Activated T-cell treated with anti-CD3 and anti-CD28 coated beads for 1 hour (primary cell): ENCODE results near the gene ZNF789.
A peak's percentile ranks its signal among the peaks of the same experiment; 100 is the strongest.
"Not testable (repeated sequence)": the region's sequence is repeated elsewhere in the genome, so short reads cannot be mapped to it uniquely, and the experiment has no call there.

Experiments
- DNase-seq: peaks from one replicate; pipeline ENCODE4 v3.0.0-alpha.2; 2020; ENCODE audit warnings: low read depth

The ZNF789 gene

DNA sequence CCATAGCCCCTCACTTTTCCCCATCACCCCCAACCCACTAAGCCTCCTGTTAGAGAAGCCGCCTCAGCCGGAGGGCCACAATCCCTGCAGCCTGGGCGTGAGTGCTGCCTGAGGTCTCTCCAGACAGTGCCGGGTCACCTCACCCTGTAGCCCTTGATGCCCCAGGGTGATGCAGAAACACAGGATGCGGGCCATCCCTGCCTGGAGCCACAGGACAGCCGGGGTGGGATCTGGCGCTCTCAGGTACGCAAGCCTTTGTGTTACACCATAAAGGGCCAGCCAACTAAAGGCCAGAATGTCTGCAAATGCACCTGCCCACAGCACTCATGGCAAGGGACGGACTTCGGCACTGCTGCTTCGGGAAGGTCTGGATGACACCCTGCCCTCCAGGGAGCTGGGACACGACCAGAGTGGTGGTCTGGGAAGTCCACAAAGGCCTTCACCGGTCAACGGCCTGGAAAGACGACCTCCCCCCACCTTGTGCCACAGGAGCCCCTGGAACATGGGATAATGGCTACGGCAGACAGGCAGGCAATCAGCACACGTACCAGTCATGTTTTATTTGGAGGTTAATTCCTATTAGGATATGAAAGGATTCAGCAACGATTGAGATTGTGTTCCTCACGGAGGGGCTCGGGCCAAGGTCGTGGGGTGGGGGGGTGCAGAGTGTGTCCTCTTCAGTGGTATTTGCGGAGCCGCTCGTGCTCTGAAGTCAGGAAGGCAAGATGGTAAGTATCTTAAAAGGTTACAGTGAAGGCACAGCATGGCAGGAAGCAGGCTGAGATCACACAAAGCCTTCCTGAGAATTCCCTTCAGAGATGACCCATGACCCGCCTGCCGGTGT is 14.8 kb upstream of the ZNF789 start:
- no peak for DNase-seq

DNA sequence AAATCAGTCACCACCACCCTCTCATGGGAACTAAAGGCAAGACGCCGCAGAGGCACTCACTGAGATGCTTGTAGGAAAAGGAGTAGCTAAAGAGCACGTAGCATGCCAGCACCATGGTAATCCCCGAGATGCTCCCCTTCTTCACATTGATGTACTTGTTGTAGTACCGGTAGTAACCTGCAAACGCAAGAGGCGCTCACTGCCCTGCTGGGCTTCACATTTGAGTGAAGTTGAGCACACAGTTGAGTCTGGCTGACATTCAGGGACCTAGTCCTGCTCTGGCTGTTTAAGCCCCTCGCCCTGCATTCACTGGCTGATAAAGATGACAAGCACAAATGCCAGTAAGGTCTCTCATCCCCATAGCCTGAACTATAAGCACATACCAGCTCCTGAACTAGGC is 13.6 kb upstream of the ZNF789 start:
- no peak for DNase-seq

DNA sequence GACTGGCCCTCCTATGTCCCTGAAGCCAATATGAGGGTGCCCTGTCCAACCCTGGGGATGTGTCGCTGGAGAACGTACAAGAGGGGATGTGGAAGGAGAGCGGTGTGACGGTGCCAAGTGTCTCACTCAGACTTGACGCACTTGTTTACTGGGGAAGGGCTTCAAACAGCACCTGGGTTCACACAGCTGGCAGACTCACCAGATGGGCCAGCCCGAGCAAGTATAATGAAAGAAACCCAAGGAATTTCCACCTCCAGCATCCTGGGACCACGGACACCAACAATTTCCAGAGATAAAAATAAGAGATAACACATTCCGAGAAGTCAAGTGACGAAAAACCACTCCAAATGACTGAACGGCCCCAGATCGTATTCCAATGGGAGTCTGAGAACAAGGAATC is 12.0 kb upstream of the ZNF789 start:
- no peak for DNase-seq

DNA sequence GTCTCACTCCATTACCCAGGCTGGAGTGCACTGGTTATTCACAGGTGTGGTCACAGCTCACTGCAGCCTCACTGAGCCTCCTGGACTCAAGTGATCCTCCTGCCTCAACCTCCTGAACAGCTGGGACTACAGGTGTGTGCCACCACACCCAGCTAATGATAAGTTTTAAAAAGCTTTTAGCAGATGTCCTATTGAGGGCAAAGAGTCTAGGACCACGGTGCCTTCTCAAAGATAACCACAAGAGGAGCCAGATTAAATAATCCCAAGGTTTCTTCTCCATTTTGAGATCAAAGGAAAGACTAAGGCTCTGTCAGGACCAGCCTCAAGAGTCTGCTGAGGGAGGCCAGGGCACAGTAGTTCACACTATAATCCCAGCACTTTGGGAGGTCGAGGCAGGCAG is 11.5 kb upstream of the ZNF789 start:
- DNase-seq: no peak

DNA sequence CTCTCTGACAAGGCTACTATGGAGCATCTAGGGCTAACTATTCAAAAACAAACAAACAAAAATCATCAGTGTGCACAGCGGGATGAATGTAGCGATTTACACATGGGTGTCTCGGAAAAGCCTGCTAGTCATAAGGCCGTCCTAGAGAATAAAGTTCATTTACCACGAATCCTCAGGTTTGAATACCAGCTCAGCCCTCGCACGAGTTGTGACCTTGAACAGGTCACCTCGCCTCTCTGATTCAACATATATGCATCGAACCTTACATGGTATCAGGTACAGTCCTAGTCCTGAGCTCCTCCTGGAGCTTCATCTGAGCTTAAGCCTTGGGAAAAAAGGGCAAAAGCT is 7.3 kb upstream of the ZNF789 start:
- no peak for DNase-seq

DNA sequence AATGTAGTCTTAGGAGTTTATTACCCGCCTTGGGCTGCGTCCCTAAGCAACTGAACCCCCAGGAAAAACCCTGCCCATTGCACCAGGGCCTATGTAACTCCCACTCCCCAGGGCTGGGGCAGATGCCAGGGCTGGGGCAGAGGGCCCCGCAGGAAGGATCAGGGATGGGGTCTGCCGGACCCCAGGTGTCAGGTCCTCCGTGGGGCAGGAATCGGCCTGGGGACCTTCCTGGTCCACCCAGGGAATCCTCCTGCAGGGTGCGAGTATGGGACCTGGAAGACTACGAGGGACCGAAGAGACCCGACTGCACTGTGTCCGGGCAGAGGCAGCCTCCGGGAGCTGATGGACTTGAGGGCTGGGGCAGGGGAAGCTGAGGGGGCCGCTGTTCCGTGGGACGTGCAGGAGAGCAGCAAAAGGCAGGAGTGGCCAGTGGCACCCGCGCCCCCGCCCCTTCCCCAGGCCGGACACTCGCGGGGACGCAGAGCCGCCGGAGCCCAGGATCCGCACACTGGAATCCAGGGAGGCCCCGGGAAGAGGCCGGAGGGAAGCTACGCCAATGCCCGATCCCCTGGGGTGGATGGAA is 4.3 kb upstream of the ZNF789 start:
- no peak for DNase-seq

DNA sequence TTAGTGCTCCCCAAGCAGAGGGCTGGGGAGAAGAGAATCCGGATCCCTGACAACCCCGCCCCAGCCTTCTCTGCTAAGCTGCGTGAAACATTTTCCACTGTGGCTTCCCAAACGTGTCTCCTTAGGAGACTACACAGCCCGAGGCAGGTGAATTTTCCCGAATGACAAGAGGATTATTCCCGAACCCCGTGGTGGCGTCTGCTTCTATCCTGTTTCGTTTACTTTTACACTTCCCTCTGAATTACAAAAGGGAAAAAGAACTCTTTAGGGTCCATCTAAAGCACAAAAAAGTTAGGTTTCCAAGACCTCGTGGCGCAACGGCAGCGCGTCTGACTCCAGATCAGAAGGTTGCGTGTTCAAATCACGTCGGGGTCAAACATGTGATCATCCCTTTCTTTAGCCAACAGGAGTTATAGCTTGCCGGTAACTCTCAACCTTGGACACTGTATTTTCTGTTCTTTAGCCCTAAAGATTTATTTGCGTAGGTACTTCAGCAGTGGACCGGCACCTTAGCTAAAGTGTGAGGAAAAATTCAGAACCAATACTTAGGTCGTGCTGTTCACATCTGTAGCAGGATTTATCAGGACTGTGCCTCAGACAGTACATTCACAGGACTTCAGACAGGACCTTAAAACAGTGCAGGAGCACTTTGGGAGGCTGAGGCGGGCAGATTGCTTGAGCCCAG is 3.2 kb upstream of the ZNF789 start:
- no peak for DNase-seq

DNA sequence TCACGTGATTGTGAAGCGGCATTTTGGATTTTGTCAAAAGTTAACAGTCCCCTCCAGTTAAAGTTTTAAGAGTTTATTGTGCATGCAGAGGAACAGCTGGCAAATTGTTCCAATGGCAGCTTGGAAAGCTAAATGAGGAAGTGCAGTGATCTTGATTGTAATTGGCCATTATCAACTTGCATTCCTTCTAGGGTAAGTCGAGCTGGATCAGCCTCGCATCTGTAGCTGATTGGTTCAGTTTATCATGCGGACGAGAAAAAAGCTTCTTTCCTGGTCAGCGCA is 566 bp downstream of the ZNF789 start:
- DNase-seq: no peak

DNA sequence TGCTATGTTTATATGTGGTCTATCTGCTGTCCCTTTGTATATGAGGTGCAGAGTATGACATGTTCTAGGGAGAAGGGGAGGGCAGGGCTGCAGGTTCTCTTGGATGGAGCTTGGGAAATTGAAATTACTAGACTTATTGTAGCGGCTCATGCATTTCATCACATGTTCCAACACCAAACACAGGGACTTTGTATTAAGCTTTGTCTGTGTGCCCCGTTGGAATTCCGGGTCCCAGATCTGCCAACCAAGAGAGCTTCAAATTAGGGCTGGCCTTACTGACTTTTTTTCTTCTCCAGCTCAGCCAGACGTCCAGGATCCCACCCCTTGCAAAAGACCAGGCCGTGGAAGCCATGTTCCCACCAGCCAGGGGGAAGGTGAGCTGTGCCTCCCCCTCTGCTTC is 3.4 kb downstream of the ZNF789 start:
- no peak for DNase-seq

DNA sequence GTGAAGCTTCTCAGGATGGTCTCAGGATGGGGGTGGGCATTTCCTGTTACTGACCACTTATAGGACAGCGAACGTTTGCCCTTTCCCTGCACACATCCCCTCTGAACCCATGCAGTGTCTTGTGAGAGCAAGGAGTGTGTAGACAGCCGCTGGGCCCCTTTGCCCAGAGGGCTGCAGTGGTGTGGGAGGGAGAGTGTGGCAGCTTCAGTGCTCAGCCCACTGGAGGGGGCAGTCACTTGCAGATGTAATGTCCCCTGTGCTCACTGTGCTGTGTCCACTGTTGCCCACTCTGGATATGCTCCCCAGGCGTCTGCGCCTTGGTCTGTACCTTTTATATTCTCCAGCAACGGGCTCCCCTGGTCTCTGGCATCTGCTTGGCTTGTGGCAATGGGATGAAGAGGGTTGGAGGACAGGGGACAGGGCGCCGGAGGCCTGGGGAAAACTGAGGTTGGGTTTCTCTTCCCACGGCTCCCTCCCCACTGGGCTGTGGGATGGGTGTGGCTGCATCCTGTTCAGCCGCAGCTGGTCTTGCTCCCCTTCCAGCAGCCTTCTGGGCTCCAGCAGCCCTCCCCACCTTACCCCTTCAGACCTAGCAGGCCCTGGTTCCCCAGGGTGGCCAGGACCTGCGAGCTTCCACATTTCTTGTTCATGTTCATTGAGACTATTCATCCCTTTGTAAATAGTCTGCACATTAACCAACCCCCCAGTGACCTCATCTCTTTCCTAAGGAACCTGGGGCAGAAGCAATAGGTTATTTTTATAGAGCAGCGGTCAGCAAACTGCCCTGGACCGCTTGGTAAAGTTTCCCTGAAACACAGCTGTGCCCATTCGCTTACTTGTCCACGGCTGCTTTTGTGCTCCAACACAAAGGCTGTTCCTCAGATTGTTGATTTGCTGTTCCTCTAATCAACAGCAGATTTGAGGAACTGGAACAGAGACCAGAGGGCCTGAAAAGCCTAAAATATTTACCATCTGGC is 6.1 kb downstream of the ZNF789 start:
- DNase-seq: no peak

DNA sequence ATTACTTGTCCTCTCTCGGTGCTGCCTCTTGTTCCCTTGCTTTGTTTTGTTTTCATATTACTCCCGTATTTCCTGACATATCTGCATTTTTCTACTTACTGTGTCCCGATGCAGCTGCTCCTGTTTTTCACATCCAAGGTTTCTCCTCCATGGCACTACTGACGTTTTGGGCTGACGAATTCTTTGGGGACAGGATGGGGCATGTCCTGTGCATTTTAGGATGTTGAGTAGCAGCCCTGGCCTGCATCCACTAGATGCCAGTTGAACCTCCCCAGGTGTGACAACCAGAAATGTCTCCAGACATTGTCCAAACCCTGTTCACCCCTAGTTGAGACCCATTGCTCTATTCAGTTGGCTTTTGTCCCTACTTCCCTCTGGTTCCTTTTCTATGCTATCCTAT is 12.4 kb downstream of the ZNF789 start:
- no peak for DNase-seq

DNA sequence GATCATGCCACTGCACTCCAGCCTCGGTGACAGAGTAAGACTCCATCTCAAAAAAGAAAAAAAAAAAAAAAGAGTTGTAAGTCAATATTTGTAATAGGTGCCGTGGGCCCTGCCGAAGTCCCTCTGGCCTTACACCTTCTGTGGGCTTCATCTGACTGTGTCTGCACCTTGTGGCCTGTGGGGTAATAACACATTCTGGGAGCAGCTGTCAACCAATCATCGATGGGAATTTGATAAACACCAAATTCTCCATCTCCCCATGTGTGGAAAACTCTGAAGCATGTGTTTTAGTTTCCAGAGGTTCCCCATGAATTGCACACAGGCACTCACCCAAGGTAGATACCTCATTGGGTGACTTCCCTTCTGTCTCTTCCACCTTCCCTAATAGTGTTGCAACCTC is 16.5 kb downstream of the ZNF789 start:
- DNase-seq: no peak

DNA sequence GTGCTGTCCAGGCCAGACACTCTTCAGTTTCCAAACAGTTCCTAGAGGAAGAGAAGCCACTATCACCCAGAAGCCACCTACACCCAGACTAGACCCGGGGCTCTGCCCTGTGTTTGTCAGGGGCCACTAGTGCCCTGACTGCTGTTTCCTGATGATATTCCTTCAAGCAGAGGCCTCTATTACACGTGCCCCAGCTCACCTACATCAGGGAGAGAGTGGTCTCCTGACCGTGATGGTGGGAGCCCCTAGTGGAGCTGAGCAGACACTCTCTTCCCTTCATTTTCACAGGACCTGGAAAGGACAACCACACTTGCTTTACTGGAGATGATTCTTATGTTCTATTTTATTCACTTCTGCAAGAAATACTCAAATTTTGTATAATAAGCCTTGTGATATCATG is 18.2 kb downstream of the ZNF789 start:
- no peak for DNase-seq

DNA sequence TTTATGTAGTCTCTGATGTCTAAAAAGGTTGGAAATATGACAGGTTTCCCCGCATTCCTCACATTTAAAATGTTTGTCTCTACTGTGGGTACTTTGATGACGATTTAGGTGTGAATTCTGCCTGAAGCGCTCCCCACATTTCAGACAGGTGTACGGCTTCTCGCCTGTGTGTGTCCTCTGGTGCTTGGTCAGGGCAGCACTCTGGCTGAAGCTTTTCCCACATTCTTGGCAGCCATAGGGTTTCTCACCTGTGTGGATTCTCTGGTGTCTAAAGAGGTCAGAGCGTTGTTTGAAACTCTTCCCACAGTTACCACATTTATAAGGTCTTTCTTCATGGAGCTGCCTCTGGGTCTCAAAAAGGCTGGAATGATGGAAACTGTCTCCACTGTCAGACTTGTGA is 21.1 kb downstream of the ZNF789 start:
- no peak for DNase-seq

DNA sequence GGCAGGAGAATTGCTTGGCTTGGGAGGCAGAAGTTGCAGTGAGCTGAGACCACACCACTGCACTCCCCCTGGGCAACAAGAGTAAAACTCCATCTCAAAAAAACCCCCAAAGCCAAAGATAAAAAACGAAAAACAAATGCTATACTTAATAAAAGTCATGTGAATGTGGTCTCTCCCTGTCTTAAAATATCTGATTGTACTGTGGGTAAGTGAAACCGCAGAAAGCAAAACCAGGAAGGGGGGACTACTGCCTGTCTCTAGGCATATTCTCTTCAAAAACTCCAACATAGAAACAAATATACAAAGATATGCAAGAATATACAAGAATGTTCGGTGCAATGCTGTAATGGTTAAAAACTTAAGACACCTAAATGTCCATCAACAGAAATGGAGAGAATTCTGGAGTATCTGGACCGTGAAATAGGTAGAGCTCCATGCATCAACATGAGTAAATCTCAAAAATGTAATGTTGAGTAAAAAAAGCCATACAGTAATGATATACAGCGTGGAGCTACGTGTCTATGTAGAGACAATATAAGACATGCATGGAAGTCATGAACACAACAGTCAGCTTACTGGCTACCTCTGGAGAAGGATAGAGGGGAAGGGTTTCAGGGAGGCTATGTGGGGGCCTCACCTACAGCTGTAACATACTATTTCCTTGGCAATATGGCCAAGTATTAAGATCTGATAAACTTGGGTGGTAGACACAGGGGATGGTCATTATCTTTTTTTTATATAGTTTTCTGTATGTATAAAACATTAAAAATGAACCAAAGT is 25.3 kb downstream of the ZNF789 start:
- DNase-seq: no peak

DNA sequence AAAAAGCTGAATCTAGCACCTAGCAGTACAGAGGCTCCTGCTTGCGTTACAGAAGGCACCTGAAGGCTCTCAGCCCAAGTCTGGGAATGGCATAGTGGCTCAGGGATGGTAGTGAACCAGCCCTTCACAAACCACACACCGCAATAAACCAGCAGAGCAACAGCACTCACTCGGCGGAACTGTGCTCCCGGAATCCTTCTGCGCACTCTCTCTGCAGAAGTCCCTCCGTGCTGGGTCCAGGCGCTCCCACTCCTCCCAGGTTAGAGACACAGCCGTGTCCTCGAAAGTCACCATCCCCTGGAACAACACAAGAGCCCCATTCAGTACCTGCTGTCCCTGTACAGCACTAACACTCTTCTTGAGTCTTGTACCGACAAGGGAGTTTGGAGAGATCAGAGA is 25.9 kb downstream of the ZNF789 start:
- DNase-seq: no peak

DNA sequence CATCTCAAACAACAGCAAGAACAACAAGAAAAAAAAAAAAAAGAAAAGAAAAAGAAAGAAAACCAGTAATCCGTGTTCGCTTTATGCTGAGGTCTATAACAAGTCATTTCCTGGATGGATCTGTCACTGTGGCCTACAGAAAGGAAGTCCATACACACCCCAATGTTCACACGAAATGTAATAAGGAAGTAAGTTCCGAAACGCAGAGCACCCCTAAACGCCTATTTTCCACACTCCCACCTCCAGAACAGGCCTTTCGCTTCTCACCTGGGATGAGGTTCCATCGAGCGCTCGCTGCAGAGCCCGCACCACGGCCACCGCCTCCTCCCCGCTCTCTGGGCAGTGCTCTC is 26.7 kb downstream of the ZNF789 start:
- no peak for DNase-seq

DNA sequence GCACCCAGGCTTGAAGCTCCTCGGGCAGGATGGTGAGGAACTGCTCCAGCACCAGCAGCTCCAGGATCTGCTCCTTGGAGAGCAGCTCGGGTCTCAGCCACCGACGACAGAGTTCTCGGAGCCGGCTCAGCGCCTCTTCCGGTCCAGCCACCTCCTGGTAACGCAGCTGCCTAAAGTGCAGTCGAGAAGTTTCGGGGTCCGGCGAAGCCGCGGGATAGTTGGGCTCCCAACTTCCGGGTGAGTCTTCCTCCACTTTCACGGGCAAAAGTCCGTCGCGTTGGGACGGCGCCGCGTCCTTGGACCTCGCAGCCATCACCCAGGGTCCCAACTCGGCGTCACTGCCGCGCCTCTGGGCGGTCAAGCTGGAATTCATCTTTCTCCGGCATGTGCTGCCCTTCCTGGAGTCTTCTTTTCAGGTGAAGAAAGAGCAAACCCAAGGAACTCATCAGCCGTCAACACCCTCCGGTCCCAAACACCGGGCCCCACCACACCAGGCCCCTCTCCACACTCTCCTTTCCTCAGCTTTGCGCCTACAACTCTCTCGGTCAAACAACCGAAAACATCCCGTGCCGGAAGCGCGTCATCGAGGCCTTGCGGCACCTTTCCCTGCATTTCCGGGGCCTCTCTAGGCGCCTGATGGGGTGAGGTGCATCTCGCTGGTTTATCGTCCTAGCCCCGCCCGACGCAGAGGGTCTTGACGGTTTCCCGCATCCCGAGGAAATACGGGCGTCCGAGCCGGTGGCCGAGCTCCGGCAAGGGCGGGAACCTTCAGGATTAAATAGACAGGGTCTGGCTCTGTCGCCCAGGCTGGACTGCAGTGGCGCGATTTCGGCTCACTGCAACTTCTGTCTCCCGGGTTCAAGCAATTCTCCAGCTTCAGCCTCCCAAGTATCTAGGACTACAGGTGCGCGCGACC is 27.3 kb downstream of the ZNF789 start, which contains the start of gene ZNF394:
TSS of gene ZNF394 (minus strand) at position 561 of the 916 bp plus-strand sequence. CDS start at position 373, 188 bp downstream.
- peak; percentile 86 for DNase-seq

DNA sequence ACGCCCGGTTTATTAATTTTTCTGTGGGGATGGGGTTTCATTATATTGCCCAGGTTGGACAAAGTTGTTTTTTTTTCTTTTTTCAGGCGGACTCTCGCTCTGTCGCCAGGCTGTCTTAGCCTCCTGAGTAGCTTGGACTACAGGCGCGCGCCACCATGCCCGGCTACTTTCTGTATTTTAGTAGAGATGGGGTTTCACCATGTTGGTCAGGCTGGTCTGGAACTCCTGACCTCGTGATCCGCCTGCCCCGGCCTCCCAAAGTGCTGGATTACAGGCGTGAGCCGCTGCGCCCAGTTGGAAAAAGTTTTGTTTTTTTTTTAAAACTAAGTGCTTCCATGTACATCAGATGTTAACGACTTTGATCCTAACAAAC is 27.9 kb downstream of the ZNF789 start:
- DNase-seq: no peak

DNA sequence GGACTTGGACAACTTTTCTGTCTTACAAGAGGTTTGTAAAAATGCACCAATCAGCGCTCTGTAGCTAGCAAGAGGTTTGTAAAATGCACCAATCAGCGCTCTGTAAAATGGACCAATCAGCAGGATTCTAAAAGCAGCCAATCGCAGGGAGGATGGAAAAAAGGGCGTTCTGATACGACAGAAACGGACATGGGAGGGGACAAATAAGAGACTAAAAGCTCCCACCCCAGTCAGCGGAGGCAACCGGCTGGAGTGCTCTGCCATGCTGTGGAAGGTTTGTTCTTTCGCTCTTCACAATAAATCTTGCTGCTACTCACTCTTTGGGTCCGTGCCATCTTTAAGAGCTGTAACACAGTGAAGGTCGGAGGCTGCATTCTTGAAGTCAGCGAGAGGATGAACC is 28.5 kb downstream of the ZNF789 start:
- not testable (repeated sequence) for DNase-seq

DNA sequence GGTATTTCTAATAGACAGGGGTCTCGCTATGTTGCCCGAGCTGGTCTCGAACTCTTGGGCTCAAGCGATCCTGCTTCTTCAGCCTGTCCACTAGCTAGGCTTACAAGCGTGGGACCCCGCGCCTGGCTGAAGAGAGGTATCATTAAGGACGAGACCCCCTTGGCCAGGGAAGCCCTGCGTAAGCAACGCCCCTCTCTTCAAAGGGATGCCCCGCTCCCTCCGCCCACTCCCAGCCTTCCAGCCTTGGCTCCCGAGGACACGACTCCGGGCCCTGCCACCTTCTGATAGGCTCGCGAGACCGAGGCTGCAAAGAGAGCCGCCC is 31.6 kb downstream of the ZNF789 start:
- no peak for DNase-seq
